ENCODE results near the gene CACNA1I. TPM values are rescaled to one million over a fixed set of nuclear protein-coding genes. Genes with fewer than 3 reads are reported as not detected.

Gene CACNA1I
- total and polyA plus RNA-seq, 2 experiments from 2014 or later: 0.17 to 0.21 TPM

- Histone ChIP-seq H3K4me3 (no peak overlapping the region), H4K20me1 (ENCODE audit: insufficient read depth, poor library complexity, severe bottlenecking) (no peaks in the 10 kb centered on the region), H3K27ac (no peak overlapping the region), H3K4me1 (ENCODE audit: insufficient read depth) (peaks cover 6% of the 10 kb centered on the region), H2AFZ (no peak overlapping the region), H3K9me2 (replicated peaks; ENCODE audit: insufficient read depth) (no peaks in the 10 kb centered on the region), H3K4me2 (no peak overlapping the region), H3K9me3 (ENCODE audit: low read depth) (no peaks in the 10 kb centered on the region), H3K27me3 (peaks cover 5% of the 10 kb centered on the region), H3K36me3 (replicated peaks; ENCODE audit: insufficient read depth, low read depth) (no peaks in the 10 kb centered on the region), H3K79me2 (no peaks in the 10 kb centered on the region)
- no peak for DNase-seq (ENCODE audit: low spot score)
- TF ChIP-seq EZH2phosphoT487 (IDR thresholded peaks at IDR 0.05; ENCODE audit: low read depth, severe bottlenecking, unreplicated experiment): no peak
- TF ChIP-seq EZH2 (IDR thresholded peaks at IDR 0.05; ENCODE audit: borderline replicate concordance): no peak
- TF ChIP-seq CTCF (IDR thresholded peaks at IDR 0.05; ENCODE audit: poor library complexity): no peak
- 66% methylated on average over 6 of the region's 7 CpGs for WGBS (ENCODE audit: low lambda C conversion rate, missing lambda C conversion rate)
These were observed 23.9 kb downstream of the CACNA1I start for GRCh38 chr22:39594411-39594810.

- H3K27me3 ChIP-seq: peaks cover 5% of the 10 kb centered on the region
- TF ChIP-seq EZH2phosphoT487 (IDR thresholded peaks at IDR 0.05; ENCODE audit: low read depth, severe bottlenecking, unreplicated experiment) (no peak), EZH2 (IDR thresholded peaks at IDR 0.05; ENCODE audit: borderline replicate concordance) (no peak), CTCF (IDR thresholded peaks at IDR 0.05; ENCODE audit: poor library complexity) (no peak)
- no peaks in the 10 kb centered on the region for H3K9me3 ChIP-seq (ENCODE audit: low read depth)
- no peak for DNase-seq (ENCODE audit: low spot score)
- no peaks in the 10 kb centered on the region for H4K20me1 ChIP-seq (ENCODE audit: insufficient read depth, poor library complexity, severe bottlenecking)
- H3K4me2 ChIP-seq: no peak overlapping the region
- no peaks in the 10 kb centered on the region for H3K9me2 ChIP-seq (replicated peaks; ENCODE audit: insufficient read depth)
- H3K27ac ChIP-seq: no peak overlapping the region
- no peak overlapping the region for H2AFZ ChIP-seq
- no peak overlapping the region for H3K4me3 ChIP-seq
- whole genome bisulfite sequencing (ENCODE audit: low lambda C conversion rate, missing lambda C conversion rate): 84% methylated on average over 12 of the region's 12 CpGs
- peaks cover 6% of the 10 kb centered on the region for H3K4me1 ChIP-seq (ENCODE audit: insufficient read depth)
- no peaks in the 10 kb centered on the region for H3K79me2 ChIP-seq
- no peaks in the 10 kb centered on the region for H3K36me3 ChIP-seq (replicated peaks; ENCODE audit: insufficient read depth, low read depth)
These were observed 25.1 kb downstream of the CACNA1I start for GRCh38 chr22:39595622-39596172.

- Histone ChIP-seq H3K9me3 (ENCODE audit: low read depth) (no peaks in the 10 kb centered on the region), H3K9me2 (replicated peaks; ENCODE audit: insufficient read depth) (no peaks in the 10 kb centered on the region), H3K4me1 (ENCODE audit: insufficient read depth) (peaks cover 6% of the 10 kb centered on the region), H3K4me2 (no peak overlapping the region), H3K36me3 (replicated peaks; ENCODE audit: insufficient read depth, low read depth) (no peaks in the 10 kb centered on the region), H3K4me3 (no peak overlapping the region), H3K27ac (no peak overlapping the region), H3K27me3 (peaks cover 9% of the 10 kb centered on the region), H4K20me1 (ENCODE audit: insufficient read depth, poor library complexity, severe bottlenecking) (no peaks in the 10 kb centered on the region), H2AFZ (no peak overlapping the region), H3K79me2 (no peaks in the 10 kb centered on the region)
- DNase-seq (ENCODE audit: low spot score): no peak
- WGBS (ENCODE audit: low lambda C conversion rate, missing lambda C conversion rate): 76% methylated on average over 6 of the region's 6 CpGs
- no peak for TF ChIP-seq EZH2phosphoT487 (IDR thresholded peaks at IDR 0.05; ENCODE audit: low read depth, severe bottlenecking, unreplicated experiment)
- TF ChIP-seq CTCF (IDR thresholded peaks at IDR 0.05; ENCODE audit: poor library complexity): no peak
These were observed 26.0 kb downstream of the CACNA1I start for GRCh38 chr22:39596601-39597000.
